ENCODE measurements around the gene UNG. TPM values are rescaled to one million over a fixed set of nuclear protein-coding genes. Genes with fewer than 3 reads are reported as not detected.

The UNG gene
- total and polyA plus RNA-seq, 12 donors, result 14.2 to 37.3 (median 27.3) TPM

- WGBS, 2 donors, result 1 to 2% methylated on average over 28 of the region's 28 CpGs
- H3K4me1 ChIP-seq, result peaks cover 10 to 60% (median 47%) of the 10 kb centered on the region in 9 donors
- intact Hi-C loops (cut with DNase I), result loop anchor here in 6 of 10 donors (2.0 to 10.0 kb wide), 5 partner anchors 41 to 274 kb away; no protein-coding TSS in a partner anchor
Observed at GRCh38 chr12:109110988-109111495, 13.6 kb downstream of the UNG start.

GRCh38 chr12:109112720-109113465 is 15.5 kb downstream of the UNG start:
- H3K4me3 ChIP-seq, result peak overlapping the region in 2 of 10 donors; percentile 11 to 66
- peak overlapping the region in 9 of 10 donors; percentile 40 to 99 (median 95) for H3K27ac ChIP-seq
- 69 to 79% methylated on average over 11 of the region's 11 CpGs for WGBS, 2 donors
- DNase-seq (no peak), ATAC-seq (no peak)
- H3K9me3 ChIP-seq, result no peaks in the 10 kb centered on the region
- intact Hi-C loops (cut with DNase I), result loop anchor here in 6 of 10 donors (5.0 to 10.0 kb wide), 4 partner anchors 39 to 272 kb away; no protein-coding TSS in a partner anchor
- peaks cover 10 to 78% (median 63%) of the 10 kb centered on the region in 9 donors for H3K4me1 ChIP-seq
- no peaks in the 10 kb centered on the region for H3K27me3 ChIP-seq
- peaks cover 0 to 23% (median 1%) of the 10 kb centered on the region in 9 donors for H3K36me3 ChIP-seq
- TF ChIP-seq CTCF (IDR thresholded peaks at IDR 0.05), result no peak

More at GRCh38 chr12:109110988-109111495, 13.6 kb downstream of the UNG start:
- Histone ChIP-seq H3K4me3 (peak overlapping the region; percentile 37 to 77 (median 62)), H3K27me3 (no peaks in the 10 kb centered on the region), H3K36me3 (peaks cover 0 to 39% (median 16%) of the 10 kb centered on the region in 9 donors), H3K9me3 (no peaks in the 10 kb centered on the region), H3K27ac (peak overlapping the region; percentile 86 to 99 (median 96))
- TF ChIP-seq CTCF (IDR thresholded peaks at IDR 0.05), result no peak
- DNase-seq (peak; percentile 94 to 96), ATAC-seq (peak; percentile 91 to 96 (median 95))

GRCh38 chr12:109113661-109114321 is 16.4 kb downstream of the UNG start:
- Histone ChIP-seq H3K4me3 (peak overlapping the region in 1 of 10 donors; percentile 11), H3K27me3 (no peaks in the 10 kb centered on the region), H3K36me3 (peaks cover 0 to 19% (median 0%) of the 10 kb centered on the region in 9 donors), H3K9me3 (no peaks in the 10 kb centered on the region), H3K4me1 (peaks cover 10 to 87% (median 72%) of the 10 kb centered on the region in 9 donors), H3K27ac (peak overlapping the region; percentile 2 to 99 (median 90))
- TF ChIP-seq CTCF (IDR thresholded peaks at IDR 0.05), result no peak
- intact Hi-C loops (cut with DNase I), result loop anchor here in 6 of 10 donors (5.0 to 10.0 kb wide), 4 partner anchors 39 to 271 kb away; no protein-coding TSS in a partner anchor
- ATAC-seq (no peak), DNase-seq (no peak)
- 93 to 95% methylated on average over 5 of the region's 5 CpGs for WGBS, 2 donors

GRCh38 chr12:109114644-109115043 is 17.2 kb downstream of the UNG start:
- ATAC-seq (no peak), DNase-seq (no peak)
- Histone ChIP-seq H3K4me3 (no peak overlapping the region), H3K4me1 (peaks cover 11 to 96% (median 73%) of the 10 kb centered on the region in 9 donors), H3K27me3 (no peaks in the 10 kb centered on the region), H3K27ac (peak overlapping the region; percentile 84 to 99 (median 91)), H3K9me3 (no peaks in the 10 kb centered on the region), H3K36me3 (peaks cover 0 to 11% (median 0%) of the 10 kb centered on the region in 9 donors)
- intact Hi-C loops (cut with DNase I), result loop anchor here in 9 of 10 donors (5.0 to 10.0 kb wide), 5 partner anchors 38 to 270 kb away; no protein-coding TSS in a partner anchor
- WGBS, 2 donors, result 63 to 75% methylated on average over 2 of the region's 2 CpGs
- TF ChIP-seq CTCF (IDR thresholded peaks at IDR 0.05), result no peak
